ENCODE results near the gene STARD5. TPM values are rescaled to one million over a fixed set of nuclear protein-coding genes. Genes with fewer than 3 reads are reported as not detected.

STARD5 gene
- total and polyA plus RNA-seq, 2 of the 8 experiments (the other 6 are each of a cell fraction or from before 2014, with no cell fraction given), result 5.5 to 10.4 TPM

GRCh38 chr15:81270188-81270587 lies 53.8 kb downstream of the STARD5 start:
- ChIA-PET CTCF (ENCODE audit: partially characterized antibody) (interaction anchor here (1.0 to 9.8 kb wide), 5 partner anchors 16 to 293 kb away, joined by 5 to 262 read pairs (median 84); no protein-coding TSS in a partner anchor), POLR2A (ENCODE audit: partially characterized antibody) (no interaction called here)
- no peak overlapping the region for H3K14ac ChIP-seq (ENCODE audit: insufficient read length)
- H4K91ac ChIP-seq (replicated peaks; ENCODE audit: insufficient read length, low read length), result no peak overlapping the region
- H3K27me3 ChIP-seq (replicated peaks in 1 of 4; ENCODE audit: control insufficient read depth in 3 of 4, extremely low read depth in 1 of 4, insufficient read depth in 3 of 4, low read length in 3 of 4), result peaks cover 0 to 2% (median 0%) of the 10 kb centered on the region in 4 experiments; a peak in 1 of 7 replicates
- no peaks in the 10 kb centered on the region for H3K79me1 ChIP-seq (ENCODE audit: low read depth, low read length)
- TF ChIP-seq SP2 (IDR thresholded peaks at IDR 0.05; ENCODE audit: low read length) (no peak), NRF1 (IDR thresholded peaks at IDR 0.05; ENCODE audit: low read depth, low read length) (no peak), ASH2L (IDR thresholded peaks at IDR 0.05; ENCODE audit: low read length) (no peak), SP1 (IDR thresholded peaks at IDR 0.05; ENCODE audit: low read depth, low read length) (no peak)
- no peak overlapping the region for H4K8ac ChIP-seq (ENCODE audit: extremely low read depth, insufficient read depth, low read length)
- no peak overlapping the region for H3K4ac ChIP-seq (replicated peaks; ENCODE audit: insufficient read length, low read depth, low read length)
- no peaks in the 10 kb centered on the region for H3K9me3 ChIP-seq (ENCODE audit: insufficient read depth in 2 of 2, low read depth in 1 of 2, low read length in 1 of 2)
- H3K4me3 ChIP-seq (ENCODE audit: extremely low read depth in 1 of 4, insufficient read depth in 2 of 4, low read depth in 3 of 4, low read length in 4 of 4), result no peak overlapping the region
- H3K27ac ChIP-seq (ENCODE audit: low read depth, low read length), result no peak overlapping the region
- H3K79me2 ChIP-seq (ENCODE audit: control insufficient read depth in 1 of 2, insufficient read depth in 2 of 2, low read length in 2 of 2), result no peaks in the 10 kb centered on the region
- H3K9ac ChIP-seq (replicated peaks in 1 of 4; ENCODE audit: extremely low read depth in 1 of 4, low read depth in 3 of 4, low read length in 3 of 4), result no peak overlapping the region
- H3K4me1 ChIP-seq (replicated peaks in 1 of 4; ENCODE audit: control insufficient read depth in 3 of 4, insufficient read depth in 4 of 4, low read length in 3 of 4), result peaks cover 0 to 5% (median 1%) of the 10 kb centered on the region in 4 experiments; a peak in 2 of 7 replicates
- no peak overlapping the region for H3K4me2 ChIP-seq (ENCODE audit: insufficient read depth in 1 of 2, low read depth in 2 of 2, low read length in 2 of 2)
- no peak overlapping the region for H3K18ac ChIP-seq (ENCODE audit: extremely low read depth, low read length)
- DNase-seq (ENCODE audit: low read depth in 1 of 2, low spot score in 2 of 2) (no peak), FAIRE-seq (no peak)
- H2BK120ac ChIP-seq (replicated peaks; ENCODE audit: low read depth, low read length), result no peak overlapping the region
- no peak overlapping the region for H4K5ac ChIP-seq (ENCODE audit: insufficient read length, low read depth, low read length)
- H2BK12ac ChIP-seq (ENCODE audit: low read depth, low read length), result no peak overlapping the region
- H2AK5ac ChIP-seq (ENCODE audit: low read depth, low read length), result no peak overlapping the region
- 82% methylated on average over 3 of the region's 3 CpGs; no CpG with 5 or more reads in 1 of the 2 experiments for WGBS, 2 experiments (ENCODE audit: extremely low coverage in 1 of 2, insufficient coverage in 1 of 2, insufficient read length in 1 of 2, insufficient replicate concordance in 2 of 2, low coverage in 1 of 2, low lambda C conversion rate in 2 of 2, missing lambda C conversion rate in 1 of 2)
- H3K23ac ChIP-seq (ENCODE audit: insufficient read length), result no peak overlapping the region
- no peak overlapping the region for H2BK5ac ChIP-seq (ENCODE audit: low read depth, low read length)
- no peaks in the 10 kb centered on the region for H3K36me3 ChIP-seq (ENCODE audit: control insufficient read depth in 2 of 4, insufficient read depth in 4 of 4, low read length in 3 of 4)
- H3K56ac ChIP-seq (replicated peaks; ENCODE audit: insufficient read length, low read depth, low read length), result no peak overlapping the region
- no peaks in the 10 kb centered on the region for H4K20me1 ChIP-seq (replicated peaks in 1 of 2; ENCODE audit: control insufficient read depth in 1 of 2, insufficient read depth in 2 of 2, low read length in 2 of 2)
- no peak overlapping the region for H2BK20ac ChIP-seq (ENCODE audit: low read length)
- H3K23me2 ChIP-seq (ENCODE audit: low read depth, low read length), result no peaks in the 10 kb centered on the region
- no peak overlapping the region for H2BK15ac ChIP-seq (ENCODE audit: low read length)
- H2AFZ ChIP-seq (ENCODE audit: low read length), result no peak overlapping the region

All from H1 (cell line).